Measurements from ENCODE around the gene SART3.

The SART3 gene, protein sequence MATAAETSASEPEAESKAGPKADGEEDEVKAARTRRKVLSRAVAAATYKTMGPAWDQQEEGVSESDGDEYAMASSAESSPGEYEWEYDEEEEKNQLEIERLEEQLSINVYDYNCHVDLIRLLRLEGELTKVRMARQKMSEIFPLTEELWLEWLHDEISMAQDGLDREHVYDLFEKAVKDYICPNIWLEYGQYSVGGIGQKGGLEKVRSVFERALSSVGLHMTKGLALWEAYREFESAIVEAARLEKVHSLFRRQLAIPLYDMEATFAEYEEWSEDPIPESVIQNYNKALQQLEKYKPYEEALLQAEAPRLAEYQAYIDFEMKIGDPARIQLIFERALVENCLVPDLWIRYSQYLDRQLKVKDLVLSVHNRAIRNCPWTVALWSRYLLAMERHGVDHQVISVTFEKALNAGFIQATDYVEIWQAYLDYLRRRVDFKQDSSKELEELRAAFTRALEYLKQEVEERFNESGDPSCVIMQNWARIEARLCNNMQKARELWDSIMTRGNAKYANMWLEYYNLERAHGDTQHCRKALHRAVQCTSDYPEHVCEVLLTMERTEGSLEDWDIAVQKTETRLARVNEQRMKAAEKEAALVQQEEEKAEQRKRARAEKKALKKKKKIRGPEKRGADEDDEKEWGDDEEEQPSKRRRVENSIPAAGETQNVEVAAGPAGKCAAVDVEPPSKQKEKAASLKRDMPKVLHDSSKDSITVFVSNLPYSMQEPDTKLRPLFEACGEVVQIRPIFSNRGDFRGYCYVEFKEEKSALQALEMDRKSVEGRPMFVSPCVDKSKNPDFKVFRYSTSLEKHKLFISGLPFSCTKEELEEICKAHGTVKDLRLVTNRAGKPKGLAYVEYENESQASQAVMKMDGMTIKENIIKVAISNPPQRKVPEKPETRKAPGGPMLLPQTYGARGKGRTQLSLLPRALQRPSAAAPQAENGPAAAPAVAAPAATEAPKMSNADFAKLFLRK

DNA sequence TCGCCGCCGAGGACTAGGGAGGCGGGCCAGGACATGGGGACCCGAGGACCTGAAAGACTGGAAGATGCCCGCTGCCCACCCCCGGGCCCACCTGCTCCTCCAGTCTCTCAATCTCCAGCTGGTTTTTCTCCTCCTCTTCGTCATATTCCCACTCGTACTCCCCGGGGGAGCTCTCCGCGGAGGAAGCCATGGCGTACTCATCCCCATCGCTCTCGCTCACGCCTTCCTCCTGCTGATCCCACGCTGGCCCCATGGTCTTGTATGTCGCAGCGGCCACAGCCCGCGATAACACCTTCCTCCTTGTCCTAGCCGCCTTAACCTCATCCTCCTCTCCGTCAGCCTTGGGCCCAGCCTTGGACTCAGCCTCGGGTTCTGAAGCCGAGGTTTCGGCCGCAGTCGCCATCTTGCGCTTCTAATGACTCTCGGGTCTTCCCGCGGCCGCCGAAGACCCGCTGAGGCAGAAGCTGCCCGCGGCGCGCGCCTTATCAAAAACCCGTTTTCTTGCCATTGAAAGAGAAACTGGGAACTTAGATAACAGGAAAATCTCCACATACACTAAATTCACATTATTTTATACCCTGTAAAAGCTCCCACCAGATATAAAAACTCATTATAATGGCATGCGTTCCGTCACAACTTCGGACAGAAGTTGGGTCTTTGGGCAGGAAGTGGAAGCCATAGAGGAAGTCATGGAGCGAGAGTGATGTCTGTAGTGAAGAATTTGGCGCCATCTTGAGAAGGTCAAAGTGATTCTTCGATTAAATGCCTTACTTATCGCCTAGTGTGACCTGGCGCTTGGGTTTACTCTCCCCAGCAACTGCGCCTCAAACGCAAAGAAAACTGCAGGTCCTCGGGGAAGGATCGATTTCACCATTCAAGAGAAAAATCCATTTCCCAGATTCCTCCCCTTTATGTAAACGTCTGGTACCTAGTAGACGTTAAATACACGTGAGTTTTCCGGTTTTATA is at the start of gene SART3:
SART3 (minus strand) TSS at position 422 of the 968 bp plus-strand sequence; CDS start at position 403, 19 bp downstream.
- peak; percentile 82 for DNase-seq

DNA sequence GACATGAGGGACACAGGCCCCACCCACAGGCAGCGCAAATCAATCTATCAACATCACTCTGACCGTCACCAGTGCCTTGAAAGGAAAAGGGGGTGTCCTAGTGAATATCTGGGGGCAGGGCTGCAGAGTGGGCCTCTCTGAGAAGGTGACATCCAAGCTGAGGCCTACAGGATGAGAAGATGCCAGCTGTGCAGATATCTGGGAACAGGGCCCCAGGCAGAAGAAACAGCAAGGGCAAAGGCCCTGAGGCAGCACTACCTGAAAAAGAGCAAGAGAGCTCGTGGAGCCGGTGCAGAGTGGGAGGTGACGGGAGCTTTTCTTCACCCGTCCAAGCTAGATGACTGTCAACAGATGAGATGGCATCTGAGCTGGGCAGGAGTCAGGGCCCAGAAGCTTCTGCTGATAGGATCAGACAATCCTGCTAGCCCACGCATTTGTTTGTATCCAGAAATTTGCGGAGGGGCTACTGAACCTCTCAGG is 49.4 kb upstream of the SART3 start:
- DNase-seq = no peak

DNA sequence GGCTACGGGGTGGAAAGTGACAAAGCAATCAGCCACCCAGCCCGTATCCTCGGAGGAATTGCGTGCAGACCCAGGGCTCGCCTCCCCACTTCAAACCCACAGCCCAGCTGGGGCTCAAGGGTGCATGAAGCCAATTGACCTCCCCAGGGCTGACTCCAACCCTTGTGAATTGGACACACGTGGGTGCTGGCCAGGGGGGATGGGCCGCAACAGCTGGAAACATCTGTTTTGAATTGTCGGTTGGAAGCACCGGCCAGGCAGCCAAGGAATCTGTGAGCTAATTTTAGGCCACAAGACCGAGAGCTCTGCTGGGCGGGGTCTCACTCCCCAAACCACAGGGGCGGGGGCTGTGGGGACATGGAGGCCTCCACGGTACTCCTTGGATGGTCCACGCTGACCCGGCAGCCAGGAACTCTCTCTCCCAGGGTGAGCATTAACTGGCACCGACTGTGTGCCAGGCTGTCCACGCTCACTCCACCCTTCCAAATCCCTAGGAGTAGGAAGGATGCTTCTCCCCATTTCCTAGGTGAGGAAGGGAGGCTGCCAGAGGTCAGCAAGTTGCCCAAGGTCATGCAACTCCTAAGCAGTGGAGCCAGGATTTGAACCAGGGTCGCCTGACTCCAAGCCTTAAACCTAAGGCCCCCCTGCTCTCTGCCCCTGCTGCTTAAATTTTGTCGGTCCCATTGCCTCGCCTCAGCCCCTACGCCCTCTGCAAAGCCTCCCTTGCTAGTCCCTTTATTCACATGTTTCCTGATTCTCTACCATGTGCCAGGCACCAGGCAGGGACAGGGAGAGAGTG is 48.8 kb upstream of the SART3 start:
- DNase-seq = no peak

DNA sequence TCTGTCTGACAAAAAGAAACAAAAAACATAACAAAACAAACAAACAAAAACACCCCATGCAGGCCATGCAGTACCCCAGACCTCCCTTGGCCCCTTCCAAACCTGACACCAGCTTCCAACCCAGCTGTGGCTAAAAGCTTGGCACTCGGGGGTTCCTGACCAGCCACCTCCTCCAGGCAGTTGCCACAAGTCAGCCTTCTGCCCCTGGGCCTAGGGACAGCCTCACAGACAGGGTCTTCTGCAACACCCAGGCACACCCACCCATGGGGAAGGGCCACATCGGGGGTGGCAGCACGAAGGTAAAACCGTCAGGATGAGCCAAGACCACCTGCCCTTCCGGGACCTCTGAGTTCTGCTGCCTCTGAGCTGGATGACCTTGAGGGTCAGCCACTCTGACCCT is 47.6 kb upstream of the SART3 start:
- DNase-seq = no peak

DNA sequence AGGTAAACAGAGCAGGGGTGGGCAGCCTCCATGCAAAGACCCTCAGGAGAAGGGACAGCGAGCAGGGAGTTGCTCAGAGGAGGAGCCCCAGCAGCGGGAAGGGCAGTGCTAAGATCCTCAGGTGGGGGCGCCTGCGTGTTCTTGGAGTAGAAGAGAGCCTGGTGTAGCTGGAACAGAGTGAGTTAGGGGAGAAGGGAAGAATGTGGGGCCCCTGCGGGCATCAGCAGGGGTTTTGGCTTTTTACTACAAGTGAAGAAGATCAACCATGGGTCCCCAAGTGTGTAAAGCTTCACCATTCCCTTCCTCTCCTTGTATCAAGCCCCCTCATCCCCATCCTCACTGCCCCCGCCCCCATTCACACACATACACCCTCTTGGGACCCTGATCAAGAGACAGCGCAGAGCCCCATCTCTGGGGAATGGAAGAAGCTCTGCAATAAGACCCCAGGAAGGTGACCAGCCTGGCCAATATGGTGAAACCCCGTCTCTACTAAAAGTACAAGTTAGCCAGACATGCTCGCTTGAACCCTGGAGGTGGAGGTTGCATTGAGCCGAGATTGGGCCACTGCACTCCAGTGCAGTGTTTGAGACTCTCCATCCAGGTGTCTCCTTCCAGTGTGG is 47.1 kb upstream of the SART3 start:
- no peak for DNase-seq

DNA sequence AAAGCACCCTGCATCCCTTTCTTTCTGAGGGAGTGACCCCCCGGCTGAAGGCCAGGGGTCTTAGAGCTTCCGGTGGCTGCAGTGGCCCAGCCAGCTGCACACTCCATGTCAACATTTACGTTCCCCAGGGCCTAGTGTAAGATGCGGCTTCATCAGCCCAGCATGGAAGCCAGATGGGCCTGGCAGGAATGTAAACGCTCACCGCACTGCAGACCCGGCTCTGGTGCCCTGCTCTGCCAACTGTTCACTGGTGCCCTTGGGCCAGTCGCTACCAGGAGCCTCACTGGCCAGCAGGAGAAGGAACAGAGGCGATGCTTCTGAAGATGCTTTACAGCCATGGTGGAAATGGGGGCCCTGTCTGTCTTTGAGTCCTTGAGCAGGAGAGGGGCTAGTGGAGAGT is 45.5 kb upstream of the SART3 start:
- DNase-seq = no peak

DNA sequence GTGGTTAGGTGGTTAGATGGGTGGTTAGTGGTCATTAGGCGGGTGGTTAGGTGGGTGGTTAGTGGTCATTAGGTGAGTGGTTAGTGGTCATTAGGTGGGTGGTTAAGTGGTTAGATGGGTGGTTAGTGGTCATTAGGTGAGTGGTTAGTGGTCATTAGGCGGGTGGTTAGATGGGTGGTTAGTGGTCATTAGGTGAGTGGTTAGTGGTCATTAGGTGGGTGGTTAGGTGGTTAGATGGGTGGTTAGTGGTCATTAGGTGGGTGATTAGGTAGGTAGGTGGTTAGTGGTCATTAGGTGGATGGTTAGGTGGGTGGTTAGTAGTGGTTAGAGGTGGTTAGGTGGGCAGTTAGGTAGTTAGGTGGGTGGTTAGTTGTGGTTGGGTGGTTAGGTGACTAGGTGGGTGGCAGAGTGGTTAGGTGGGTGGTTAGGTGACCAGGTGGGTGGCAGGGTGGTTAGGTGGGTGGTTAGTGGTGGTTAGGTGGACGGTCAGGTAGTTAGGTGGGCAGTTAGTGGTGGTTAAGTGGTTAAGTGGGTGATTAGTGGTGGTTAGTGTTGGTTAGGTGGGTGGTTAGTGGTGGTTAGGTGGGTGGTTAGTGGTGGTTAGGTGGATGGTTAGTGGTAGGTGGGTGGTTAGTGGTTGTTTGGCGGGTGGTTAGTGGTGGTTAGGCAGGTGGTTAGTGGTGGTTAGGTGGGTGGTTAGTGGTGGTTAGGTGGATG is 44.9 kb upstream of the SART3 start:
- no peak for DNase-seq

DNA sequence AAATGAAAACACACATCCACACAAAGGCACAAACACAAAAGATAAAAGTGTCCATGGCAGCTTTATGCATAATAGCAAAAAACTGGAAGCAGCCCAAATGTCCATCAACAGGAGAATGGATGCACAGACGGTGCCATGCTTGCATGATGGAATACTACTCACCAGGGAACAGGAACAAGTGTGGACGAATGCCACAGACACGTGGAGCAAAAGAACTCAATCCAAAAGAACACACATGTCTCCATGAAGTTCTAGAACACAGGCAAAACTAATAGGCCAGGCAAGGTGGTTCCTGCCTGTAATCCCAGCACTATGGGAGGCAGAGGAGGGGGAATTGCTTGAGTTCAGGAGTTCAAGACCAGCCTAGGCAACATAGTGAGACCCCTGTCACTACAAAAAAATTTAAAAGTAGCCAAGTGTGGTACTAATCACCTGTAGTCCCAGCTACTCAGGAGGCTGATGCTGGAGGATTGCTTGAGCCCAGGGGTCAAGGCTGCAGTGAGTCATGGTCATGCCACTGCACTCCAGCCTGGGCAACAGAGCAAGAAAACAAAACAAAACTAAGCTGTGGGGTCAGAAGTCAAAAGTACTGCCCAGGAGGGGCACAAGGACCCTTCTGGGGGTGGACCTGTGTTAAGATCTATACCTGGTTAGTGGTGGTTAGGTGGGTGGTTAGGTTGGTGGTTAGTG is 44.2 kb upstream of the SART3 start:
- no peak for DNase-seq

DNA sequence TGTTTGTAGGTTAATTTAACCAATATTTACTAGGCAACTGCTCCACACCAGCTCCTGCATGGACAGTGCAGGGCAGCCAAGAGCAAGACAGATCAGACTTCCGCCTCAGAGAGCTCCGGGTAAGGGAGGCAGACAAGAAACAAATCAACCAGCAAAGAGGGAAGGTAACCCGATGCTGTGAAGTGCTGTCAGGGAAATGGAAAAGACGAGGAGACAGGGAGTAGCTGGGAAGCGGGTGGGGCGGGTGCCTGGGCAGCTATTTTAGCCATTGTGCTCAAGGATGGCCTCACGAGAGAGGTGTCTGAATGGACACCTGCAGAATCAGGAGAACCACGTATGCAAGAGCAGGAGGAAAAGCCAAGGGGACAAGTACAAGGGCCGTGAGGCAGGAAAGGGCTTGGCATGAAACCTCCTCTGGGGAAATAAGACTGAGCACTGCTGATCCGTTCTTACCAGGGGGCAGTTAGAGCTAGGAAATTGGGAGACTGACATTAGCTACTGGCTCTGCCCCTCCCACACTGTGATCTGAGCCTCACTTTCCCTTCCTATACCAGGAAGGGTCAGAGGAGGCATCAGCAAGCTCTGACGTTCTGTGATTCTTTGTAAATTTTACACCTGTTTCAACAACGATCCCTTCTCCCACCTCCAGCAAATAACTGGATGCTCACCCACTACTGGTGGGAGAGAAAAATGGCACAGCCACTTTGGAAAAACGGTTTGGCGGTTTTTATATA is 43.4 kb upstream of the SART3 start:
- no peak for DNase-seq

DNA sequence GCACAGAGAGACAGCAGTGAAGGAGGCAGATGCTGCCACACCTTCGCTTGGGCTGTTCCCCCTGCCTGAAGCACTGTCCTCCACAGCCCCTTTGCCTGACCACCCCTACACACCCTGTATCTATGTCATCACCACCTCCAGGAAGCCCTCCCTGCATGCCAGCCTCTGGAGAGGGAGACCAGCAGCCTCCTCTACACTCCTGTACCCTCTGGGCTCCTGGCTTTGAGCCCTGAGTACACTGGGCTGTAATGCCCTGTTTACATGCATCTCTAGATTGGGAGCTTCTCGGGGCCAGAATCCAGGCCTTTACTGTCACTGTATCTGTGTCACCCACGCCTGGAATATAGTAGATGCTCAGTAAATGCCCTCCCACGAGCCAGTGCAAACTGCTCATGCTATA is 42.8 kb upstream of the SART3 start:
- no peak for DNase-seq

DNA sequence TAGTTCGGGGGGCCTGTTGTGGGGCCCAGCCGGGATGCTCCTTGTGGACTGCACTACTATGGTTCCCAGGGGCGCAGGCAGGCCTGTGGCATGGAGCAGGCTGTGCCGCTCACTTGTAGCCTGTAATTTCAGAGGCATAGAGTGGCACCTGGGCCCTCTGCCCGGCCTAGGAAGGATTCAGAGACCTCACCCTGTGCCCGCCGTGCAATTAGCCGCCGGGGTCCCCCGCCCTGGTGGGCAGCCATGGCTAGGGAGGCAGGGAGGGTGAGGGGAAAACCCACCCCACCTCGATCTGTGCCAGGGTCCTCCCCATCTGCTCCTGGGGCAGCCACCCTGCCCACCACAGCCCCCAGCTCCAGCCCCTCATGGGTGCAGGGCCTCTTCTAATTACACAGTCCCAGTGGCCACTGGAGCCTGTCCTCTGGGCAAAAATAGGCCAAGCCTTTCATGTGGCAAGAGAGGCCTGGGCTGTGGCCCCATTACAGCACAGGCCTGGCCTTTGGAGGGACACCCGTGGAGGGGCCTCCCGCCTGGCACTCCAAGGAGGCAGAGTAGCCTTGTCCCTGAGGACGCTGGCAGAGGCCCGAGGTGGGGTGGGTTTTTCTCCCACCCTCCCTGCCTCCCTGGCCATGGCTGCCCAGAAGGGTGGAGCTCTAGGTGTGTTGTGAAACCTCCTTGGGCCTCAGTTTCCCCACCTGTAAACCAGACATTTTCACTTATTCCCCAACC is 42.2 kb upstream of the SART3 start:
- DNase-seq = no peak

DNA sequence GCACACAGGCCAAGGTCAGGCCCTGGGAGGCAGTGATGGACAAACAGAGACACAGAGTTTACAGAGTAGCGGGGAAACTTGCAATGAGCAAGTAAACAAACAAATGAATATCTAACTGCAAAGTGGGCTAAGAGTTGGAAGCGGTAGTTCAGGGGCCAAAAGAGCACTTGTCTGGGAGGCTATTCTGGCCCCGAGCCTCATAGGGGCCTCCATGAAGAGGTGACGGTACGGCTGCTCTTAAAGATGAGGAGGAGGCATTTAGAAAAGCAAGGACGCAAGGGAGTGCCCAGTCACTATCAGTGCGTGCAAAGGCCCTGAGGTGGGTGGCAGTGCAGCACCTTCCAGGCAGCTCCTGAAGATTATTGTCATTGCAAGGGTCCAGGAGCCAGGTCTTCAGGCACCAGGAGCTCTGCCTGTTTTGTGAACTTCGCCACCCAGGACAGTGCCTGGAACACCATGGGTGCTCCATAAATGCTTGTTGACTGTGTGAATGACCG is 41.3 kb upstream of the SART3 start:
- DNase-seq = no peak

DNA sequence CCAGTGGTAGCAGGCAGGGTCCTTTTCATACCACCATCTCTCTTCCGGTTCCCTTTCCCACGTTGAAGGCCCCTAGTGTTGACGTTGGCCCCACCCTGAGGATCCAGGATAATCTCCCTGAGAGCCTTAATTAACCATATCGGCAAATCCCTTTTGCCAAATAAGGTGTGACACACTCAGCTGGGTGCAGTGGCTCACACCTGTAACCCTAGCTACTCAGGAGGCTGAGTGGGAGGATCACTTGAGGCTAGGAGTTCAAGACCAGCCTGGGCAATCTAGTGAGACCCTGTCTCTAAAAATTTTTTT is 39.7 kb upstream of the SART3 start:
- DNase-seq = no peak

DNA sequence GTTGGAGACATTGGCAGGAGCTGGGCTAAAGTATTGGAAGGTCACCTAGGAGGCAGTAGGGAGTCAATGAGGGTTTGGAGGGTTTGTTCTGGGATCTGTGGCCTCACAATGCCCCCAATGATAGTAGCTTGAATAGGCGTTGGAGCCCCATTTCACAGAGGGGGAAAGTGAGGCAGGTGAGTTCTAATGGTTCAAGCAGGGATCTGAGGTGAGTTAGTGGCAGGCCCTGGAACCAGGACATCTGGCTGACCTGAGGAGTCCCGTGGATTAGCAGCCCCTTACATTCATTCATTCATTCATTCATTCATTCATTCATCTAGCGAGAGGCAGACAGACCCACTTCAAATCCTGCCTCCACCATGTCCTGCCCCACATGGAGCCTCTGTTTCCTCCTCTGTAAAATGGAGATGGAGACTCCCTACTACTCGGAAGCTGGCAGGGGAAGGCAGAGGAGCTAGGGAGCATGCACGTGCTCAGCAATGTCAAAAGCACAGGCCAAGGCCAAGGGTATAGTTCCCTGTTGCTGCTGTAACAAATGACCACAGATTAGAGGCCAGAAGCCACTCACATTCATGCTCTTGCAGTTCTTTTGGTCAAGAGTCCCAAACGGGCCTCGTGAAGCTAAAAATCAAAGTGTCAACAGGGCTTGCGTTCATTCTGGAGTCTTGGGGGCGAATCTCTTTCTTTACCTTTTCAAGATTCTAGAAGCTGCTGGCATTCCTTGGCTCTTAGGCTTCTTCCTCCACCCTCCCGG is 39.2 kb upstream of the SART3 start:
- DNase-seq = no peak

DNA sequence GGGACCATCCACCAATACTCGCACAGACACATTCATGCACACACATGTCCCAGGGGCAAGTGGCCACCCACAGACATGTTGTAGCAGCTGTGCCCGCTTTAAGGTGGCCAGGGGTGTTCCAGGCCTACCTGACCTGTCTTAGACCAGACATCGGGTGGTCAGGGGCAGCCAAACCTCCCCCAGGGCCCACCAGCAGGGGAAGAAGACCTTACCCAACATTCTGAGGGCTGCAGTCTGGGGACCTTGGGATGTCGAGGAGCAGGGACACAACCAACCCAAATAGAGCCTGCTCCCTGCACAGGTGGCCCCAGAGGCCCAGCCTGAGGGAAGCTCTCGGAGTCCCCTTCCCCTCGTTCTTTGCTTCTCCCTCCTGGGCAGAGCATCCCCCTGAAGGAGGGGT is 38.6 kb upstream of the SART3 start:
- DNase-seq = no peak

DNA sequence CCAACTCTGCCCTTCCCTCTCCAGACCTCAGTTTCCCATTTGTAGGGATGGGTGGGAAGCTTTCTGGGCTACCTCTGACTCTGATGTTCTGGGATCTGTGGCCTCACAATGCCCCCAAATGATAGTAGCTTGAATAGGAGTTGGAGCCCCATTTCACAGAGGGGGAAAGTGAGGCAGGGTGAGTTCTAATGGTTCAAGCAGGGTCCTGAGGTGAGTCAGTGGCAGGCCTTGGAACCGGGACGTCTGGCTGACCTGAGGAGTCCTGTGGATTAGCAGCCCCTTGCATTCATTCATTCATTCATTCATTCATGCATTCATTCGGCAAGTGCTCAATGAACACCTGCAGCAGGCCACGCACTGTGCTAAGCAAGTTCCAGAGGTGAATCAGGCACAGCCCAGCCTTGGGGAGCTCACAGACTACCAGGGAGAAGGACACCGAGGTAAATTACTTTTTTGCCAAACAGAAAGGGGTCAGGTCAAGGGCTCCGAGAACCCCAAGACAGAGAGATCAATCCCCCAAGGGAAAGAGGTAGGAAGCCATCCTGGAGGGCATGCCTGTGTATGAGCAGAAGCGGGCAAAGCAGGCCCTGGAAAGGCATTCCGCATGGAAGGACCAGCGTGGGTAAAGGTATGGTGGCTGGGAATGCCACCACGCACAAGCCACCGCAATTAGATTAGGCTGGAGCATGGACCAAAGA is 37.7 kb upstream of the SART3 start:
- no peak for DNase-seq
